ENCODE results near the gene RTL10.

RTL10 gene

GRCh38 chr22:19810381-19811201 lies 44.1 kb downstream of the RTL10 start:
- peak; percentile 47 for DNase-seq (ENCODE audit: low read depth, low spot score)

GRCh38 chr22:19809741-19810140 lies 44.9 kb downstream of the RTL10 start:
- DNase-seq (ENCODE audit: low read depth, low spot score), result no peak

- DNase-seq (ENCODE audit: low read depth, low spot score), result no peak
Measured at GRCh38 chr22:19808873-19809478, 45.7 kb downstream of the RTL10 start.

GRCh38 chr22:19807914-19808872 lies 46.5 kb downstream of the RTL10 start:
- DNase-seq (ENCODE audit: low read depth, low spot score), result no peak

- DNase-seq (ENCODE audit: low read depth, low spot score), result no peak
Measured at GRCh38 chr22:19807161-19807913, 47.3 kb downstream of the RTL10 start.

- DNase-seq (ENCODE audit: low read depth, low spot score), result no peak
Measured at GRCh38 chr22:19806213-19807160, 48.2 kb downstream of the RTL10 start.

- no peak for DNase-seq (ENCODE audit: low read depth, low spot score)
Measured at GRCh38 chr22:19805821-19806212, 48.9 kb downstream of the RTL10 start.
